ENCODE data around the gene CST11.

Gene CST11

GRCh38 chr20:23451956-23452487 lies 654 bp downstream of the CST11 start:
- TF ChIP-seq ZFX (IDR thresholded peaks at IDR 0.05; ENCODE audit: borderline replicate concordance) (no peak), CTCF (IDR thresholded peaks at IDR 0.05) (no peak)
- H3K27ac ChIP-seq: no peak overlapping the region

- H3K27ac ChIP-seq: no peak overlapping the region
- TF ChIP-seq CTCF (IDR thresholded peaks at IDR 0.05) (no peak), ZFX (IDR thresholded peaks at IDR 0.05; ENCODE audit: borderline replicate concordance) (no peak)
Measured at GRCh38 chr20:23450877-23451276, 1.8 kb downstream of the CST11 start.

GRCh38 chr20:23449421-23449820 lies 3.3 kb downstream of the CST11 start:
- TF ChIP-seq CTCF (IDR thresholded peaks at IDR 0.05) (no peak), ZFX (IDR thresholded peaks at IDR 0.05; ENCODE audit: borderline replicate concordance) (no peak)
- no peak overlapping the region for H3K27ac ChIP-seq

DNA sequence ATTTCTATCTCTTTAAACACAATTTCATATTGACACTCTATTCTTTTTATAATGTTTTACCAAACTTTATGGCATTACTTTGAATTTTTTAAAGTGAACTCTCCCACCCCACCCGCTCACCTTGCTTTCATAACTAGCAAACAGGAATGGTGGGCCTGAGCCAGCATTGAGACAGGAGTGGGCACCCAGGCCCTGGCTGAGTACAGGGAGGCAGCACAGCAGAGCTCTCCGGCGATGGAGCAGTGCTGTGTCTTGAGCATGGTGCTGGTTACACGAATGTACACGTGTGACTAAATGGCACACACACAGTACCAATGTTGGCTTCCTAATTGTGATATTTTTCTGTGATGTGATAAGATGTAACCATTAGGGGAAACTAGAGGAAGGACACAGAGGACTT lies 4.5 kb downstream of the CST11 start:
- TF ChIP-seq CTCF (IDR thresholded peaks at IDR 0.05): no peak
- TF ChIP-seq ZFX (IDR thresholded peaks at IDR 0.05; ENCODE audit: borderline replicate concordance): no peak
- no peak overlapping the region for H3K27ac ChIP-seq

DNA sequence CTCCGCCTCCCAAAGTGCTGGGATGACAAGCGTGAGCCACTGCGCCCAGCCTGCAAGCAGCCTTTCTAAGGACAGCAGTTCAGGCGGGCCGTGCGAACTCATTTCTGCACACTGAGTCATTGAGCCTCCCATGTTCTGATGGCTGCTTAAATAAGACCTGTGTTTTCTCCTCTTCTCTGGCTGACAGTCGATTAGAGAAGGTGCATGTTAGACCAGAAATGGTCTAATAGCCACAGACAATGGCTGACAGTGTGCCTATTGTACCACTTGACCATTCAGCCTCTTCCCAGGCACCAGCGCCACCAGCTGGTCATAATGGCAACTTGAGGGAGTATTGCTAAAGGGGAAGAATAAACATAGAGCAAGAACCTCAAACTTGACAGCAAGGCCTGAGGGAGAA lies 6.2 kb downstream of the CST11 start:
- H3K27ac ChIP-seq: no peak overlapping the region
- peak; percentile 83 for TF ChIP-seq CTCF (IDR thresholded peaks at IDR 0.05)
- TF ChIP-seq ZFX (IDR thresholded peaks at IDR 0.05; ENCODE audit: borderline replicate concordance): no peak

DNA sequence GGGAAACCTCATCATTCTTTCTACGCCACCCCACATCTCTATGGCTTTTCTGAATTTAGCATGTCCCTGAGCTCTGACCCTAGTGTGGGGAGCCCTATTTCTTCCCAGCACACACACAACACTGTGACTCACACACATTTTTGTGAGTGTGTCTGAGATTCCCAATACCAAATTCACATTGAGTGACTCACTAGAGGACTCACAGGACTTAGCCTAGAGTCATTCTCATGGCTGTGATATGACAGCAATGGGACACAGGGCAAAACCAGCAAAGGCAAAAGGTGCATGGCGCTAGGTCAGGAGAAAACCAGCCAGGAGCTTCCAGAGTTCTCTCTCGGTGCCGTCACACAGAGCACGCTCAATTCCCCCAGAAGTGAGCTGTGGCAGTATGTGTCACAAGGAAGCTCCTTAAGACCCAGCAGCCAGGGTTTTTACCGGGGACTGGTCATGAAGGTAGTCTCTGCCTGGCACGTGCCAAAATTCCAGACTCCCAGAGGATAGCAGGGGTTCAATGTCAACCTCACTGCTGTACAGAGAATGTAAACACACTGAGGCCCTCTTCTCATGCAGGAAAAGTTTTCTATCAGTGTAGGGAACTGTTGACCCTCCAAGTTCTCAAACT lies 7.0 kb downstream of the CST11 start:
- TF ChIP-seq CTCF (IDR thresholded peaks at IDR 0.05) (no peak), ZFX (IDR thresholded peaks at IDR 0.05; ENCODE audit: borderline replicate concordance) (no peak)
- no peak overlapping the region for H3K27ac ChIP-seq

DNA sequence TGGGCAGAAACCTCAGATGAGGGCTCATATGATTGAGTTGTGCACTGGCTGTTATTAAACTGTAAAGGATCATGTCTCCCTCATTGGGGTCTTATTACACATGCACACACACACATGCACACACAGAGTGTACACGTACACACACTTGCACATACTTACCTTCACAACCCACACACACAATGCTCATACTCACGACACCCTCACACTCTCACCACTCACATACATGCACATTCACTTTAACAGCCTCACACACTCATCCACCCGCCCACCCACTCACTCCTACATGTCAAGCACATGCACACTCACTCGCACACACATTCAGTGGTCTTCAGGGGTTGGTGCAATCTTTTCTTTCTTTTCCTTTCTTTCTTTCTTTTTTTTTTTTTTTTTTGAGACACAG lies 7.8 kb downstream of the CST11 start:
- no peak overlapping the region for H3K27ac ChIP-seq
- TF ChIP-seq CTCF (IDR thresholded peaks at IDR 0.05) (no peak), ZFX (IDR thresholded peaks at IDR 0.05; ENCODE audit: borderline replicate concordance) (no peak)
